HG02642 (cell line): Measurements from ENCODE around the gene DNAJA3.
A peak's percentile ranks its signal among the peaks of the same experiment; 100 is the strongest.

ENCODE experiments used
- ATAC-seq: cut with Tn5 transposase; IDR thresholded peaks from one replicate; pipeline ENCODE4 v1.9.1; 2021; ENCODE audit warnings: mild to moderate bottlenecking; ENCODE audit not compliant: unreplicated experiment, poor library complexity

DNAJA3 gene

GRCh38 chr16:4425378-4426020 is at the start of gene DNAJA3:
Gene DNAJA3, plus strand, starts transcription at chr16:4425868. Its CDS starts 14 bp downstream, at chr16:4425882.
- ATAC-seq, result peak; percentile 89

GRCh38 chr16:4376126-4376892 is 49.4 kb upstream of the DNAJA3 start:
- no peak for ATAC-seq

GRCh38 chr16:4376893-4377572 is 48.6 kb upstream of the DNAJA3 start:
- no peak for ATAC-seq

- no peak for ATAC-seq
Observed at GRCh38 chr16:4377573-4378154, 48.0 kb upstream of the DNAJA3 start.

- ATAC-seq, result no peak
Observed at GRCh38 chr16:4378161-4378666, 47.5 kb upstream of the DNAJA3 start.

- ATAC-seq, result no peak
Observed at GRCh38 chr16:4378999-4379690, 46.5 kb upstream of the DNAJA3 start.

- ATAC-seq, result no peak
Observed at GRCh38 chr16:4380119-4381063, 45.3 kb upstream of the DNAJA3 start.

- no peak for ATAC-seq
Observed at GRCh38 chr16:4381072-4381934, 44.4 kb upstream of the DNAJA3 start.

GRCh38 chr16:4381935-4382794 is 43.5 kb upstream of the DNAJA3 start:
- ATAC-seq, result no peak

- ATAC-seq, result no peak
Observed at GRCh38 chr16:4382795-4383357, 42.8 kb upstream of the DNAJA3 start.

- no peak for ATAC-seq
Observed at GRCh38 chr16:4383591-4384444, 41.9 kb upstream of the DNAJA3 start.

- ATAC-seq, result no peak
Observed at GRCh38 chr16:4384509-4384942, 41.1 kb upstream of the DNAJA3 start.

- no peak for ATAC-seq
Observed at GRCh38 chr16:4385066-4385788, 40.4 kb upstream of the DNAJA3 start.

- no peak for ATAC-seq
Observed at GRCh38 chr16:4385789-4386450, 39.7 kb upstream of the DNAJA3 start.

GRCh38 chr16:4386451-4386805 is 39.2 kb upstream of the DNAJA3 start:
- no peak for ATAC-seq
